ENCODE results near the gene PDZD2.
A peak's percentile ranks its signal among the peaks of the same experiment; 100 is the strongest.
"Not testable (repeated sequence)": the region's sequence is repeated elsewhere in the genome, so short reads cannot be mapped to it uniquely, and the experiment has no call there.

The PDZD2 gene

DNA sequence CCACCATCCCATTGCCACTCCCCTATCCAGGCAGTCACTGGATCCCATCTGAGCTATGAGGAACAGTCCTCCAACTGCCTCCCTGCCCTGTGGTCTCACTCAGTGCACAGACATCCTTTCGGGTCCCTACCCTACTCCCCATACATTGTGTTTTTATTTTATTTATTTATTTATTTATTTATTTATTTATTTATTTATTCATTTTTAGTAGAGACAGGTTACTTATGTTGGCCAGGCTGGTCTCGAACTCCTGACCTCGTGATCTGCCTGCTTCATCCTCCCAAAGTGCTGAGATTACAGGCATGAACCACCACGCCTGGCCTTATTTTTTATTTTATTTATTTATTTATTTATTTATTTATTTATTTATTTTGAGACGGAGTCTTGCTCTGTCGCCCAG, 137.4 kb downstream of the PDZD2 start:
- not testable (repeated sequence) for DNase-seq

DNA sequence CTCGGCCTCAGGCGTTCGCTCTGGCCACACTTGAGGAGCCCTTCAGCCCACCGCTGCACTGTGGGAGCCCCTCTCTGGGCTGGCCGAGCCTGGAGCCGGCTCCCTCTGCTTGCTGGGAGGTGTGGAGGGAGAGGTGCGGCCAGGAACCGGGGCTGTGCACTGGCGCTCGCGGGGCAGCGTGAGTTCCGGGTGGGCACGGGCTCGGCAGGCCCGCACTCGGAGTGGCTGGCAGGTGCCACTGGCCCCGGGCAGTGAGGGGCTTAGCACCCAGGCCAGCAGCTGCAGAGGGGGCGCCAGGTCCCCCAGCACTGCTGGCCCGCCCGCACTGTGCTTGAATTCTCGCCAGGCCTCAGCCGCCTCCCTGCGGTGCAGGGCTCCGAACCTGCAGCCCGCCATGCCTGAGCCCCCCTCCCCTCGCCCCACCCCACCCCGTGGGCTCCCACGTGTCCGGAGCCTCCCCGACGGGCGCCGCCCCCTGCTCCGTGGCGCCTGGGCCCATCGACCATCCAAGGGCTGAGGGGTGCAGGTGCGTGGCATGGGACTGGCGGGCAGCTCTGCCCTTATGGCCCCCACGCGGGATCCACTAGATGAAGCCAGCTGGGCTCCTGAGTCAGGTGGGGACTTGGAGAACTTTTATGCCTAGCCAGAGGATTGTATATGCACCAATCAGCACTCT, 138.2 kb downstream of the PDZD2 start:
- DNase-seq, result no peak

DNA sequence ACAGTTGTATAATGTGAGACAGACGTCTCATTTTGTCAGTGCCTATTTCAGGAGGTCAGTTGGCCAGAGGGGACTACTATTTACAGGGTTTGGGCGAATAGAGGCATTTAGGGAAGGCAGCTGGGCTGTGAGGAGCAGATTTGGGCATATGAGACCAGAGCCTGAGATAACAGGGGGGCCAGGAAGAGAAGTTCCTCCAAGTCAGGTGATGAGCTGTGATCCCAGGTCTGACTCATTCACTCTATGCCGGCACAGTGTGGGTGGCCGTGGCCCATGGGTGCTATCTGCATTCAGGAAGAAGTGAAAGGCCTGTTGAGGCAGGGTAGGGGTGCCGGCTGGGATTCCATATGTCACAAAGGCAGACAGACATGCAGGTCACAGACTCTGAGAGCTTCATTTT, 142.8 kb downstream of the PDZD2 start:
- DNase-seq, result no peak

DNA sequence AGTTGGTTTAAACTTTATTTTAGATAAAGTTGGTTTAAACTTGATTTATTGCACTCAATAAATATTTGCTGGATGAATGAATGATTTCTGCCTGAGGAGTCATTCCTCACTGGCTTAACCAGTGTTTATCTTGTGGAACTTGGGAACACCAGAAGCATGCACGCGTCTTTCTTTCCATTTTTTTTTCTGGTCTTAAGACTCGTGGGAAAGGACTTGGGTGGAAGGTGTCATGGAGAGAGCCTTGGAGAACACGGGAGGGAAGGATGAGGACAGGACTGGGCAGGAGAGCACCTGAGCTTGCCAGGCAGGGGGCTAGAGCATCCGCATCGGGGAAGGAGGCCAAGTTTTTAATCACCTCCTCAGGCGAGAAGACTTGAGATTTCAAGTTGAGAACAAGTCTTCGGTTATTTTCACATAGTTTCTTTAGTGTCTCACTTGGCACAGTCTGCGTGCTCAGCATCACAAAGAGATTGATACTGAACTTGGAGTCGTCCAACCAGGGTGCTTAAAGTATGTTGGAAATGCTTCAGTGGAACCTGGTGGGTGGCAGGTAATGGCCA, 144.2 kb downstream of the PDZD2 start:
- no peak for DNase-seq

DNA sequence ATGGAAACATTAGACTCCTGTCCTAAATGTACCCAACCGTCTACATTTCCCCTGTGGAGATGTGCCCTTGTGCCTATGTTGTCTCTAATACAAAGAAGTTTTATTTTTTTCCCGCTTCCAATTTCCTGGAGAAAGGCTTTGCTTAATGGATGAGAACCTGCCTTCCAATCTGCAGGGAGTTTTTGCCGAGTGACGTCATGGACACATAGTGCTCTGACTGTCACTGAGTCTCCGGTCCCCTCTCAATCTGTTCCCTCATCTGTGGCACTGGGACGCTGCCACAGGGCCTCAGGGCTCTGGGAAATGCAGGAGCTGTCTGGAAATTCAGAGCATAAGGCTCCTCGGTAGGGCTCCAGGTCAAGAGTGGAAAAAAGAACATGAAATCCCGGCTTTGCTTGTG, 144.8 kb downstream of the PDZD2 start:
- DNase-seq, result no peak

DNA sequence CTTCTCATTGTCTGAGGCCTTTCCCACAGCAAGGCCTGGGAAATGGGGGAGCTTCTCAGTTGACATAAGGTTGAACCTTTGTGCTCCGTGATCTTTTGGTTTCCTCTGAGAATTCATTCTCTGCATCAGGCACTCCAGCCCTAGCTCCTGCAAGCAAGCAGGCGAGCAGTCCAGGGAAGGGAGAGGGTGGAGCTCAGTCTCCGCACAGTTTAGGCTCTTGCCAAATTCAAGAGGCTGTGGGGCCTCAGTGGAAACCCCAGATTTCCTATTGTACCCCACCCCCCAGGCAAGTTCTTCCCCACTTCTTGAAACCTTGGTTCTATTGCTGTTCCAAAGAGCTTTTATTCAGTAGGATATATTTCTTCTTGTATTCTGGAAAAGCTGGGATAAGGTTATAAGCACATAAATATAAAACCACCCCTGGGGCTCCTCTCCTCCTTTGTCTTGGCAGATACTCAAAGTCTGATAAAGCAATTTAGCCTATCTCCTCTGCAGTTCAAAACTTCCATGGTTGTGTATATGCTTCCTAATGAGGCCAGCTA, 147.2 kb downstream of the PDZD2 start:
- no peak for DNase-seq

DNA sequence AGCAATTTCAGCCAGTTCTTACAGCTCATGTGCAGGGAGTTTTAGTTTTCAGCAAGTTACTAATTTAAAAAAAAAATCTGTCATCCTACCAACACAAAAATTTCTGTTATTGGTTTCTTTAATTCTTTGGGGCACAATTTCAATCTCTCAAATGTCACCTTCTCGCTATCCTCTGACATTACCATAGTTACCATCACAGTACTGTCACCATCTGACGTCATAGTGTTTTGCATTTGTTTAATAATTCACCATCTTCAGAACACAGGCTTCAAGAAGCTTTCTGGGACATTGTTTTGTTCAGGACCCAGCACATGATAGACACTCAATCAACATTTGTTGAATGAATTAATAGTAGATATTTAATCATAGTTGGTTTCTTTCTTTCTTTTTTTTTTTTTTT, 155.1 kb downstream of the PDZD2 start:
- no peak for DNase-seq

DNA sequence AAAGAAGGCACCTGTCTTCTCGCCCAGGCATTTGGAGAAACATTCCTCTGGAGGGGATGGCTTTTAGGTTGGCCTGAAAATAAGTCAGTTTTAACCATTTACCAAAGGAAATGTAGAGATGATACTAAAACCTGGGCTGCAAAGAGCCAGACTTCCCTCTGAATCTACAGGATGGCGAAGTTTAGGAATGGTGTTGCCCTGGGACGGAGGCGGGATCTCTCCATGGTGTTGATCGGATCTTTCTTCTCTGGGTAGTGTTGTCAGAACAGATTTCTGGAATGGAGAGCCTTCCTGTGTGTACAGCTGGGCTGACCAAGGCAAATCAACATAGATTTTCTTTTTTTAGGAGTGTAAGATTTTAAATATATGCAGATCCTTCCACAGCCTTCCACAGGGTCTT, 159.2 kb downstream of the PDZD2 start:
- no peak for DNase-seq

DNA sequence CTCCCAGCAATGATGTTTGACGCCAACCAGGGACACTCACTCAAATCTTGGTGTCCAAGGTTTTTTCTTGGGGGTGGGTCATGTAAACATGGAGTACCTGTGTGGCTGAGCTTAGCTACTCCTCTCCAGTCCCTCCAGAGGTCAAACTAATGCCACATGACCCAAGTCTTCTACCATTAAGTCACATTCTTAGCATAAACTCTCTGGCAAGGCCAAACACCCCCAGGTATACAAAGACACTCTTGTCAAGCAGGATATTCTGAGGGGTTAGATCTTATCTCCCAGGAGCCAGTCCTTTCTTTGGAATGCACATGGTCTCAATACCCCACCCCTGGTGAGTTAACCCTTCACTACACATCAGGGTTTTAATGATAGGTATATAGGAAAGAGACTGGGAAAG, 161.4 kb downstream of the PDZD2 start:
- no peak for DNase-seq

DNA sequence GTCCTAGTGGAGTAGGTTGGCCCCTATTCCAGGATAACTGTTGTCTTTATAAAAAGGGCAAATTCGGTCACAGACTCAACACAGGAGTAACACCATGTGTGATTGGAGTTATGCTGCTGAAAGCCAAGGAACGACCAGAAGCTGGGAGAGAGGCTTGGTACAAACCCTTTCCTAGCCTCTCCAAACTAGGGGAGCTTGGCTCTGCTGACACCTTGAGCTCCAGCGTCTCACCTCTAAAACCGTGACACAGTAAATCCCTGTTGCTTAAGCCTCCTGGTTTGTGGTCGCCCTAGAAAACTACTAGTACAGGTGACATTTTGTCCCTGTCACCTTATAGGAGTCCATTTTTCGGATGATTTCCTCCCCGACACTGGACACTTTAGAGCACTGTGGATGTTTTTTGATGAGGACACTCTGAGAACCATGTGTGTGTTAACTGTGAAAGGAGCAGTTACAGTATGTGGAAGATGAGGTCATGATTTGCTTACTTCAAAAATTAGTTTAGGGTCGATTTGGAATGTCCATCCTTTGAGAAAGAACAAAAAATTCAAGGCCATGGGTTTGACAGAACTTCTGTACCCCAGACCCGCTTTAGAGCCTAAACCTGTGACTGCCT, 167.0 kb downstream of the PDZD2 start:
- DNase-seq, result no peak

DNA sequence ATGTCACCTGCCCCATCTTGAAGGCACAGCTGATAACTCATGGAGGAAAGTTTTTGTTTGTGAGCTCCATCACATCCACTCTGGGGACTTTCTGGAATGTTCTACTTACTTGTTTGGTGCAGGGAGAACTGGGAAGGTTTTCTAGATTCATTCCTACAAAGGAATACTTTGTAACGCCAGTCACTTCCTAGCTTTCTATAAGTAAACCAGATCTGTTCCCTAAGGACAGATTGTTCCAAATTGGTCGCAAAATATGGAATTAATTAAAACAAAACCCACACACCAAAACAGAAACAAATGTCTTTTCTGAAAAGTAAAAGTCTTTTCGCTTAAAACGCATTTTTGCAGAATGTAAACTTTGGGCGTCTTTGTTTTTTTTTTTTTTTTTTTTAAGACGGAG, 167.6 kb downstream of the PDZD2 start:
- no peak for DNase-seq

DNA sequence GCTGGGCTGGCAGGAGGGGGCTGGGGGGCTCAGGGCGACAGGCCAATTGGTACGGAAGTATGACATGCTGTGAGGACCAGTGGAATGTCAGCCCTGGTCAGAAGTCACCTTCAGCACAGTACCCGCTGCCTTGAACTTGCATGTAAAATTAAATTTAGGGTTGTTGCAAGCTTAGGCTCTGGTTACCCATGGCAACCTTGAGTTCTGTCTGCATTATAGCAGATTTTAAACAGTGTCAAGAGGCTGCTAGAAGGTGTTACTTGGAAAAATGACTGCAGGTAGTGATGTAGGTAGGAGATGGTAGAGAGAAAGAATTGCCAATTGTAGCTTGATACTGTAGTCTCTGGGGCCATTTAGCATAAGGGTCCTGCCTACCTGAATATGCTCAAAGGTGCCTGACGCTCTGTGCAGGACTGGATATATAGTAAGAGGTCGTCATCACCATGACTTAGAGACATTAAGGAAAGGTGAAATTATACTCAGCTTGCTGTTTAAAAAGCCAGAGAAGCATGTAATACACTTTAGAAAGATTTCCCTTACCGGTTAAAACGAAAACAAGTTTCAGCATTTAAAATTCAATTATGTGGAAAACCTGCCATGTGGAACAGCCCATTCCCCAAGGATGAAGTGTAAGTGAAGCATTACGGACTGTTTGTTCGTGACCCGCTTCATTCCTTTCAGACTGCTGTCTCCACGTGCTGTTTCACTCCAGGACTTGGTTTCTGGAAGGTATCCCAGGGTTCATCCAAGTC, 169.0 kb downstream of the PDZD2 start:
- no peak for DNase-seq

DNA sequence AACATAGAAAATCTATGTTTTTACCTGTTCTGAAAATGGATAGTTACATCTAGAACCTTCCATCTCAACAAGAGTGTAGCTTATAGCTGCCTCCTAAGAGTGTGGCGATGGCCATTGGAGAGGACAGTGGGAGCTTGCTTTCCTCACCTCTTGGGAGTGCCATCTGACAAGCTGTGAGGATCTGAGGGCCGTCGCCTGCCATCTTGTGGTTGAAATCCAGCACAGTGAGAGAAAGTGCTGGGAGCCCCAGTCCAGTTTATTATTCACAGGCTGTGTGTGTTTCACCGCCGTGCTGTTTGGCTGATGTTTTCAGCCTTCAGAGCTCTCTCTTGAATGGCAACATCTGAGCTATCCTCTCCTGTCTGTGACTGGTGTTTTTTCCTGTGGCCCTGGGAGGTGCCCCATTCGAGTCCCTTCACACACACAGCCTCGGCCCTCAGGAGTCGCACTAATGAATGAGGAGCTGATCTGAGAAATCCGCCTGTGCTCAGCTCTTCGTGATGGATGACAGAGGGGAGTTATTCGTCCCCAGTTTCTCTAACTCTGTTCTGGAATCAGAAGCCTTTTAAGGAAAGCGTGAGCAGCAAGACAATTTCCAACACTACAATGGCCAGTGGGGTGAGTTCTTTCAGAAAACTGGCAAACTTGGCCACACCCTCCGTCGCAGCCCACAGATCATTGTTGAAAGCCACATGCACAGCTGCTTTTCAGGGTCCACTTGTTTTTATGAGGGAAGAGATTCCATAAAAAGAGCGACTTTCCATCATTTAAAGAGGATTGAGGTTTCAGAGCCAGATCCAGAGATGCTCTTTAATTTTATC, 170.3 kb downstream of the PDZD2 start:
- peak; percentile 5 for DNase-seq

DNA sequence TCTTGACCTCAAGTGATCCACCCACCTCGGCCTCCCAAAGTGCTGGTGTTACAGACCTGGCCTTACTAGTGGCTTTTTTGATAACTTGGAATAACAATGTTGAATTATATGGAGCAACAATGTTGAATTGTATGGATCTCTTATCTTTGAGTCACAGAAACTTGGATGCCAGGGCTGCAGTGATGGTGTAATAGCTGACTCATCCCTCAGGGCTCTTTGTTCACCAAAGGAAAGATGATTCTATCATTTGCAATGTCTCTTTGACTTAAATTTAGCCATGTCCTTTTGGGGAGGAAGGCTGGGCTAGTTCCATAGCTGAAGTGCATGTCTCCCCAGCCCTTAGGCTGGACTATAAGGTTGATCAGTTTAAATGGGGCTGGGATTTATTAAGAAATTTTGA, 172.3 kb downstream of the PDZD2 start:
- no peak for DNase-seq

DNA sequence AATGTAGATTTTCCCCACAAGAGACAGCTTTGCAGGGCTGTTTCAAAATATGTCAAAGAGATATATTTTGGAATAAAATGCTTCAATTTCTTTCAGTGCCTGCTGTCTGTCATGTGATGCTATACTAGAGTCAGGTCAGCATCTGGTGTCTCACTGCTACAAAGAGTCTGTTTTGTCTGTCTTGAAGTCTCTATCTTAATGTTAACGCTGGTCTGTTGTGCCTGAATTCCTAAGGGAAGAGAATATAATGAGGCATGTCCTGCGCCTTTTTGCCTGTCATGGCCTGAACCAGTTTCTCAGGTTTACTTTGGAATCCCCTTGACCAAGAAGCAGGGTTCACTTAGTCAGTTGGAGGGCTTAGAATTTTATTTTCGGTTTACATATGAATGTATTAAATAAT, 176.4 kb downstream of the PDZD2 start:
- no peak for DNase-seq

DNA sequence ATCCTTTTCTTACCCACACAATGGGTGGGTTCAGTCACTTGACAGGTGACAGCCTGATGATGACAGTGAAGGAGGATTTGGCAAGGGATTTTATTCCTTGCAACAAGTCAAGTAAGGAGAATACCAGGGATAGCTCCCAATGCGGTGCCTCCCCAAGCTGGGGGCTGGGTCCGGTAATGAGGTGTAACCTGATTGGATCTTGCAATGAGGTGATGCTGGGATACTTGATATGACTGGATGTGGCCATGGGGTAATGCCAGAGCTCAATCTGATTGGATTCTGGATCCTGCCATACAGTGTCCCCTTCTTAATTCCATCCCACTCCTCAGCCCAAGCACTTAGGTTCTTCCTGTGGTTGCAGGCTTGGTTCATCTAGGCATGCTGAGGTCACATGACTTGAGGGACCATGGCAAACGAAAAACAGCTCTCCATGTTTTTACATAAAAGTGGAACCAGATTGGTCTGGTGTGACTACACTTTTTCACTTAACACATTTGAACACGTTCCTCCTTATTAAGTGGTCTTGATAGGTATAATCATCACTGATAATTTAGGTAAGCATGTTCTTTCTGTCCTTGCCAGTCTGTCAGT, 181.1 kb downstream of the PDZD2 start:
- DNase-seq, result no peak

DNA sequence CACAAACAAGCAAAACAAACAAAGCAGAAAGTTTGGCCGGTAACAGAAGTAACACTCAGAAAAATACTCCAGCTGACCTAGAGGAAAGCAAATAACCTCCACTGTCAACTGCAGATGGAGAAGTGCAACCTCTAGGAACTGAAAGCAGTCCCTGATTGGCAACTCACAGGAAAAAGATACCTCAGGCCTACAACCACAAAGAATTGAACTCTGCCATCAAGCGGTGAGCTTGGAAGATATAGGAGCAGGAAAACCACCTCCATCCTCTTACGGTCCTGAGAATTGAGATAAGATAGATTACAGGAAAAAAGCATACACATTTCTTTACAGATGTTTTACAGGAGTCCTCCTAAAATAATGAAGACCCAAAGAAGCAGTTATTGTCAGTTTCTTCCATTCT, 184.5 kb downstream of the PDZD2 start:
- DNase-seq, result no peak

DNA sequence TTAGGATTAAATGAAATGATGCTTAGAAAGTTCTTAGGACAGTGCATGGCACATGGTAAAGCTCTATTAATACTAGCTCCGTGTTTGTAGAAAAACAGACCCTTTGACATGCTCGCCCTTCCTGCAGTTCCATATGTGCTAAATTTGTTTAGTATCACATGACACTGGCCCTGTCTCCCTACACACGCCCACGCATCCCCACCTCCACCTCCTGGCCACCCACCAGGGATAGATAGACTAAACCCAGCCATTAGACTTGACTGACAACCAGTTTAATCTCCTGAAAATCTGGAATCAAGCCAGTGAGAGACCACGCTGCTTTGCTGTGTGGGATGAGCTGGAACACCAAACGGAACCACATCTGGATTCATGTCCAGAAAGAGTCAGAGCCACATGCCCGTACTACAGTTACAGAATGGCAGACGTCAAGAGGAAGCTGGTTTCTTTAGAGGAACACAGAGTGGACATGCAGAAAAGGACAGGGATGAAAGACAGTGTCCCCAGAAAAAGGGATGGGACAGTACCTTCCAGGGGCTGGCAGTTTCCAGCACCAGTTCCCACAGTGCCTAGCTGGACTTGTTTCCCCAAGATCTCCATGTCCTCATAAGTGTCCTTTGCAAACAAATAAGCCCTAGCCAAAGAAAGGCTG, 186.1 kb downstream of the PDZD2 start:
- no peak for DNase-seq

DNA sequence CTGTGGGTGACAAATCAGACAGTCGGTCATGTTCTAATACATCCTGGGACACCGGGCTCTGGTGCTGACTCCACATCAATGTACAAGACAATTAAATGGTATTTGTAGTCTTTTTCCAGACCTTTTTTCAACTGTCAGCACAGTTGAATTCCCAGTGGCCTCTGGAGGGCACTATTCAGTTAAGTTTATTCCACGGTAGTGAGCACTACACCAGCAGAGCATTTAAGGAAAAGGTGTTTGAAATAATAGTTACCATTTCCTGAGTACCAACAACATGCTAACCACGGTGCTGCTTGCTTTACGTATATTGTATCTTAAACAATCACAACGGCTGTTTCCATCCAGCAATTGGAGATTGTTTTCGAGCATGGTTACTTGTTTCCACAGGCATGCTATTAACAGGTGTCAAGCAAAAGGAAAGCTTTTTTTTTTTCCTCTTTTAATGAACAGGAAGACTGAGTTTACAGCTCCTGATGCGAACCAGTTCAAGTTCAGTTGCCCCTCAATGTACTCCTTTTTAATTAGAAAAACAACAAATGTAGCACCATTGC, 186.7 kb downstream of the PDZD2 start:
- DNase-seq, result no peak

DNA sequence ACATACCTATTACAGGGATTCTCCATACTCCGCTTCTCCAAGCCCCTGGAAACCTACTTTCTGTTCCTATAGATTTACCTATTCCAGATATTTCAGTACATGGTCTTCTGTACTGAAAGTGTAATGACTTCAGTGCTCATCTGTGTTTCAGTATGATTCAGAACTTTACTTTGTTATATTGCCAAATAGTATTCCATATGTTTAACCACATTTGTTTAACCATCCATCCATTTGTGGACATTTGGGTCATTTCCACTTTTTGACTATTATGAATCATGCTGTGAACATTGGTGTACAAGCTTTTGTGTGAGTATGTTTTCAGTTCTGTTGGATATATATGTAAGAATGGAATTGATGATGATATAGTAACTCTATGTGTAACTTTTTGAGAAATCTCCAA, 188.9 kb downstream of the PDZD2 start:
- no peak for DNase-seq

DNA sequence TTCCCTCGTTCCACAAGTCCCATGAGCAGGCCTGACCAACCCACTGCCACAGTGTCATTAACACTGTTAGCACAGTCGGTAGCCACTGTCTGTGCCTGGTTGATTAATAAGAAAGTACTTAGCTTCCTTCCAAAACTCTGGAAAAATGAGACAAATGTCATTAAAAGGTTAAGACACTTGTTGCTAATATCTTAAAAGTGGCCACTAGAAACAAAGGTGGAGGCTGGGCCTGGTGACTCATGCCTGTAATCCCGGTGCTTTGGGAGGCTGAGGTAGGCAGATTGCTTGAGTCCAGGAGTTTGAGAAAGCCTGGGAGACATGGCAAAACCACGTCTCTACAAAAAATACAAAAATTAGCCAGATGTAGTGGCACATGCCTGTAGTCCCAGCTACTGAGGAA, 194.0 kb downstream of the PDZD2 start:
- no peak for DNase-seq

DNA sequence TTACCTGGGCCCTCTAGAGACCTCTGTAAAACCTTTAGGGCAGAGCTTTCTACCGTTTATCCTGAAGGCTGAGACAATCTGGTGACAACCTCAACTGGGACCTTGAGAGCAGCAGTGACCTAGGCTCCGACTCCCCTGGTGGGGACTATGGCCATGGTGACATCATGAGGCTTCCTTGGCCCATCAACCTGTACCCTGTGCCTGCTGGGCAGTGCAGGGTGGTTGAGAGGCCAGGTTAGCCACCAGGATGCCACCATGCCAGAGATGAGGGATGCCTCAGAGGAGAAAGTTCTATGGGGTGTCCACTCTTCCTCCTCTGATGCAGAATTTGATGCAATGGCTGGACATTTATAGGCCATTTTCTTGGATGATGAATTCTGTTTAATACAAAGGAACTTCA, 194.8 kb downstream of the PDZD2 start:
- no peak for DNase-seq
